Suppressor macrophage treated with lipopolysaccharide for 4 hours (primary cell): ENCODE measurements around the gene LPP.

Experiments
- DNase-seq: peaks from one replicate; pipeline ENCODE4 v3.0.0-alpha.2; 2020

Gene LPP

DNA sequence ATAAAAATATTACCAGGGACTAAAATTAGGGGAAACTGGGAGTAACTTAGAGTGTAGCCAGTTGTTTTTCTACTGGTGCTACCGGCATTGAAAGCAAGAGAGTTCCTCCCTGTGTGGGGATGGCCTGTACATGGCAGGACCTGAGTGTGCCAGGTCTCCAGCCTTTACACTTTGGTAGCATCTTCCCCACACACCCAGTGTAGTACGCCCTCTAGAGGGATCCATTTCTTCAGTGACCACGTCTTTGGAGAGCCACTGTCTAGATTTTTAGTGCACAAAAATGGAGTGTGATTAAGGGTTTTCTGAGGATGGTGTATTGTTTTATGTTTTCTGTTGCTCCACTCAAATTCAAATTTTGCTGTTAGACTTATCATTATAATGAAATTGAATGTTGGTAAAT lies 510.8 kb downstream of the LPP start:
- DNase-seq = no peak

DNA sequence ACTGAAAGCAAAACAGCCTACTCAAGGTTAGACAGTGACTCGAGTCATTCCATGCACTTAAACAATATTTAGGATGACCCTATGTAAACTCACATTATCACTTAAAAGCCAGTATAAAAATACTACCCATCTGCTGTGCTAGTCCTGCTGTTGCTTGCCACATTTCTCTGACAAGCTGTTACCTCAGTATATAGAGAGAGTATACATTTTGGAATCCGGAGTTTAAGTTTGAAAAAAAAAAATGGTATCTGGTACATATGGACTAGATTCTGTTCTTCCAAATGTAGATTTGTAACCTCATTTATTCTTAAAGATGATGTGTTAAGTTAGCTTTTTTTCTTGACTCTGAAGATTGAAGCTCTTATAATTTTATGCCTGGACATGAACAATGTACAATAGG lies 514.0 kb downstream of the LPP start:
- DNase-seq = no peak

DNA sequence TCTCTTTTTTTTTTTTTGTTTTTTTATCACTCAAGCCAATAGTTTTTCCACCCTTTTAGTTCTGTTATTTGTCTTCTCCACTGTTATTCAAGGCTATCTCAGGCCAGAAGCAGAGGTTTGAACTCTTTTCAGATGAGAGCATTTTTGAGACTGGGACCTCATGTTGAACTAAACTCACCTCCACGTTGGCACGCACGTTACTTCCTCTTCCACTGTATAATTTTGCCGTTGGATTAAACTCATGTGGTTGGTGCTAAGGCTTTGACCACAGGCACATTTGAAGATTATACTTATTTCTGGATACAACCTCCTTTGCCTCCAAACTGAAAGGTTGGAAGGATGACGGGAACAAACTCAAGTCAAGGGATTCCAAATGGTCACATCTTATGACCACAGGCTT lies 516.5 kb downstream of the LPP start:
- no peak for DNase-seq

DNA sequence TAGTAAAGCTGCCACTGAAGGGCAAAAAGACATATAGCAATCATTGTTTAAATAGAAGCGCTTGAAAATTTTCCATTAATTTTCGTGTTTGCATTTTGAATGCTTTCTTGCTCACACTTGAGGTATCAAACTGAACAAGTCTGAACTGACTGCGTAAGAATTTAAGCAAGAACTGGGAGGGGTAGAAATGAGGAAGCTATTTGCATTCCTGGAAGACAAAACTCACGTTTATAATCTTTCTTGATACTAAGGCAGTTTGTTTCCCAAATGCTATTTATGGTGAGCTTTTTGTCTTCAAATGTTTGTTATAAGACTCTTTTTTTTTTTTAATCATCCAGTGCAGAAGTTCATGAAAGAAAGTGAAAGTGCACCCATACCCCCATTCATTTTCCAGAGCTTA lies 518.0 kb downstream of the LPP start:
- peak; percentile 53 for DNase-seq

DNA sequence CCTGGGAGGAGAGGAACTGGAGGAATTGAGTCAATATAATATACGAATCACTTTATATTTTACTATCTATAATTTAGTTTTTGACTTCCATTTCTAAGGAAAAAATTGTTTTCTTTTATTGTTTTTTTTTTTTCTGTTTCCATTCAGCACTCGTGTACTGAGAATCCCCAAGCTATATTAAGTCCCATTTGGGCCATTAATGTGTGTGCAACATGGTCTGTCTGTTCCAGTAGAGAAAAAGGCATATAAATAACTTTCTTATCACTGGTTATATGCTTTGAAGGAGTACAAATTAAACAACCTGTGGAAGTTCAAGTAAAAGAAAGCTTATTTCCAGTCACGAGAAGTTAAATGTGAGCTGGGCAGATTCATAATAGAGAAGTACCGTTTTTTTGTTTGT lies 518.9 kb downstream of the LPP start:
- no peak for DNase-seq

DNA sequence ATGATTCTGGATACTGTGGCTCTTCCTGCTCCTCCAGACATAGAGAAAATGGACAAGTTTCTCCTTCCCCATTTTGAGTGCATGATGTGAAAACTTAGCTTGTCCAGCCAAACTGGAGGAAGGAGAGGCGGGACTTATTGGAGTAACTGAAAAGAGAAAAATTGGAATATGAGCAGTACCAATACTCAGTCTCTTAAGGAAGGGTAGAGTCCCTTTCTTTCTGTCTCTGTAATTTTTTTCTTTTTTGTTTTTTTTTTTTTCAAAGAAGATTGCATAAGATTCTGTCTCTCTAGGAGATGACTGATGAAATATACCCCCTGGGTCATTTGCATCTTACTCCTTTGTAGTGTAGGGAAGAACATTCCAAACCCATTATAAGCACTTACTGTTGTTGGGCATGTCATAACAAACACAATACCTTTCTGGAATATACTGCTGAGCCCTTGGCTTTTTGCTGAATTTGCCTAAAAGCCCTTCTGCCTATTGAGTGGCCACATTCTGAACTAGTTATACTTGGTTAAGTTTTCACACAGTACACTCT lies 519.8 kb downstream of the LPP start:
- DNase-seq = peak; percentile 71

DNA sequence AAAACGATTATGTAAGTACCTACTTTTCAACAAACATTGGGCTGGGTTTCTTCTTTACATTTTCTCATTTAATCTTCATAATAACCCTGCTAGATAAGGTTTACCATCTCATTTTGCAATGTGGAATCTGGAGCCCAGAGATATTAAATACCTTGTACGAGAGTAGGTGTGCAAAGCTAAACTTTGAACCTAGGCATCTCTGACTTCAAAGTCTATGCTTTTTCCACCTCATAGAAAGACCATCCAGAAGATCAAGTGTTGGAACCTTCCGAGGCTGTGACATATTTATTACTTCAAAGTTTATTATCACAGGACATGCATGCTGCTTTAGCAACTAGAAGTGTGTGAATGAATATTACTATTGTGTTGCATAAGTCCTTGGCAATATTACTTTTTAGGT lies 520.6 kb downstream of the LPP start:
- DNase-seq = no peak

DNA sequence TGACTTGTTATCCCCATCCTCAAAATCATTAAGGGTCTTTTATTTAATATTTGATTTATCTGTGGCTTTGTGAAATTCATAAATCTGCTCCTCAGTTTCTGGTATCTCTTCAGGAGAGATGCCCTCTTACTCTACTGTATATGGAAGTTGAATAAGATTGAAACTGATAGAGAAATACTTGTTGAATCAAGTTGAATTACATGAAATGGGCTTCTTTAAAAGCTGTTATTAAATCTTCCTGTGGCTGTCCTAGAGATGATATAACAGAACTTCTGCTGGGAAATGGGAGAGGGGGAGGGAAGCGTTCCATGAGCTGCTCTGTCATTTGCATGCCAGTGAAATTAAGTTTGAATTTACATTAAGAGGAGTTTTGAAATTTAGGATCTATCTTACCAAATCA lies 523.4 kb downstream of the LPP start:
- peak; percentile 75 for DNase-seq

DNA sequence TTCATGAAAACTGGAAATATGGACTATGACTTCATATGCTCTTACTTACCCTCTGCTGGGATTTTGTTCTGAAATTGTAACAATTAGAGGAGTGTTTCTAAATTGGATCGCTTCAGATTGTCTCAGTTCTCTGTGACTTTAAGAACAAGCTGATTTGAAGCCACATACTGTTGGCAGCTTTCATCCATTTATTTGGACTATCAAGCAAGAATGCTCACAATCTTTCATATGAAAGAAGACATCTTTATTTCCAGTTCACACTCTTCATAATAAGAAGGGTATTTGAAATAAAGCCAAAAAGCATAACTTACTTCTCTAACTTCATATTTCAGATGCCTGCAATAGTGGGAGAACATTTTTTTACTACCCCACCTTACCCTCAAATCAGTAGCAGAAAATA lies 526.2 kb downstream of the LPP start:
- no peak for DNase-seq

DNA sequence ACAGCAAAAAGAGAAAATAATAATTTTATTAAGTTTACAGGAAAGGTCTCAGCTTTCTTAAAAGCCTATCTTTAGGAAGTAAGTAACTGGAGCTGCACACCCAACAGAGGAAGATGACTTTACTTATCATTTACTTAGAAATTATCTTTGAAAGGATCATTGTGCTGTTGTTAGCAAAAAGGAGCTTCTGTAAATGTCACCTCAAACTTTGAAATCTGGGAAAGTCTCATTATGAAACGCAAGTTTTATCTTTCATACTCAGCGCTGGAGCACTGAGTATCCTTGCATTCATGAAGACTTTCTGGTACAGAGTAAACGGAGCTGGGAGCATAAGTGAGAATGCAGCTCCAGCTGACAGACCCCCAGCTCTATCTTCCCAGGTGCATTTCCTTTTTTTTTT lies 526.6 kb downstream of the LPP start:
- DNase-seq = no peak

DNA sequence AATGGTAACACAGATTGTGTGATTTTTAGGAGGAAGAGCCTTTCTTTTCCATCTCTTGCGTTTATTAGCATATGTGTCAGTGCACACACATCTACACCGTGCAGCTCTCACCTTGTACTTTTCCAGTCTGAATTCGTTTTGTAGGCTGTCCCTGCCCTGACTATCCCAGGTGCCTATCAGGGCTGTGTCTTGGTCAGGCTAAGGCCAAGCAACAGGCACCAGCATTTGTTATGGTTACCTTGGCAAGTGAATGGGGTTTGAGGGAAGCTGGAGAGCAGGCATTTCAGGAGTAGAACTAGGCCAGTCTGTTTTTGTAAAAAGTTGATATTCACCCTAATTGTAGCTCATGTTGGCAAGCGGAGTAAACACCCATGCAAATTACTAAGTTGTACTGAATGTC lies 528.4 kb downstream of the LPP start:
- no peak for DNase-seq

DNA sequence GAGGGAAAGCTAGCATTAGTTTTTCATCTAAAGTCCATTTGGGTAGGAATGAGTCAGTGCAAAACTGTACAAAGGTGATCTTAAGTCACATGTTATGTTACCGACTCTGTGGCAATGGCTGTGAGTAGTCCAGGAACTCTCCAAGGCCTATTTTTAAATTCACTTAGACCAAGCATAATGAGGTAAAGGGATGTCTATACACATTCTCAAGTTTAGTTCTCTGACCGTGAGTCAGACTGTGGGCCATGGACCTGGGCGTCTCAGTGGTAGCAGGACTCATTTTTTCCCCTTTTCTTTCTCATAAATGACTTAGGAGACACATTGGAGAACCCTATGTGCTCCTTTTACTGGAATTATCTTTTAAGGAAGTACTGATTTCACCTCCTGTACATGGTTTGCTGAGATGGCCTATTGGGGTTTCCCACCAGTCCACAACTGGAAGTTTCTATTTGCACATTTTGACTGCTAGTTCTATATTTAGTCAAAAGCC lies 529.1 kb downstream of the LPP start:
- DNase-seq = peak; percentile 96

DNA sequence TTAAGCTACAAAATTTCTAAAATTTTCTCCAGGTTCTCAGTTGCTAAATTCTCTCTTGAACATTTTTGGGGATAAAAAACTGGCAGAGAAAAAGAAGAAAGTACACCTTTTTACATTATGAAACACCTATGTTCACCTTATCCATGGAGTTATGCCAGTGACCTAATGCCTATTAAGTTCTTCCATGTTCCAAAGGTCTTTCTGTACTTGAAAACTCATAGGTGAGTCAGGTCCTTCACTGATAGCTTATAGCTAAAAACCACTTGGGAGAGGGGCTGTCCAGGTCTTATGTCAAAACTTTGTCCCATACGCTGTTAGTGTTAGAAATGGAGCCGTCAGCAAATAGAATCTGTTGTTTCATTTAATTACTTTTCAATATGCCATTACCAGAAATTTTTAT lies 530.3 kb downstream of the LPP start:
- no peak for DNase-seq

DNA sequence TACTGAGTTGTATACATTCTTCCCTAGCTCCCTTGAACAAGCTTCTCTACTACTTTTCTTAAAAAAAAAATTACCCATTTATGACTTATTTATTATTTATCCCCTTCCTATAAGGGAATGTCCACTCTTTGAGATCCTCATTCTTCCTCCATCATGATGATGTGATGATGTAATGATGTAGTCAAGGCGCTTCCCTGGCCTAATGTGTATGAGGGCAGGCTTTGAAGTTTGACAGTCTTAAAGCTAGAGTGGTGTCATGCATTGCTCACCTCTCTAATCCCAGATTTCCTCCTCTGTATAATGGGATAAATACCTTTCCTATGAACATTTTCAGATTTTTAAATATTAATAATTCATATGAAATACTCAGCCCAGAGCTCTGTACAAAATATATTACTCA lies 531.8 kb downstream of the LPP start:
- no peak for DNase-seq

DNA sequence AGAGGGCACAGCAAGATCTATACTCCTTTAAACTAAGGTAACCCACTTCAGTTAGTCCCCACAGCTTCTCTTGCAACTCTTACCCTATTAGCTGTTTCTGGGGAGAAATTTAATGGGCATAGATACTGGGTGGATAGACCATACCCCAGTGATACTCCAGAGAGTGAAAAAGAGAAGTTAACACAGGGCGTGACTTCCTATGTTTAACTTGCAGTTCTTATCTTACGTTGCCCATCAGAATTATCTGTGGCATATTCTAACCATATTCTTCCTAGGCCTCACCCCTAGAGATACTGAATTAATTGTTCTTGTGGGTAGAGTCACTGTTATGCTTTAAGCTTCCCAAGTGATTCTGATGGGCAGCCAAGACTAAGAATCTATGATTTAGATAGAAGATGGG lies 532.4 kb downstream of the LPP start:
- peak; percentile 60 for DNase-seq

DNA sequence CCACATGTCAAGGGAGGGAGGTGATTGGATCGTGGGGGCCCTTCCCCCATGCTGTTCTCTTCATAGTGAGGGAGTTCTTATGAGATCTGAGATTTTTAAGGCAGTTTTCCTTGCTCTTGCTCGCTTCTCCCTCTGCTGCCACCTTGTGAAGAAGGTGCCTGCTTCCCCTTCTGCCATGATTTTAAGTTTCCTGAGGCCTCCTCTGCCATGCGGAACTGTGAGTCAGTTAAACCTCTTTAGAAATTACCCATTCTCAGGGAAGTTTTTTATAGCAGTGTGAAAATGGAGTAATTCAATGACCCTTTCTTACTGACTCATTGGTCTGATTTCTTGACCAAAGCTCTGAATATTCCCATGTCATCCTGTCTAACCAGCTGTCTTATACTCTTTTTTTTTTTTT lies 533.4 kb downstream of the LPP start:
- DNase-seq = peak; percentile 93

DNA sequence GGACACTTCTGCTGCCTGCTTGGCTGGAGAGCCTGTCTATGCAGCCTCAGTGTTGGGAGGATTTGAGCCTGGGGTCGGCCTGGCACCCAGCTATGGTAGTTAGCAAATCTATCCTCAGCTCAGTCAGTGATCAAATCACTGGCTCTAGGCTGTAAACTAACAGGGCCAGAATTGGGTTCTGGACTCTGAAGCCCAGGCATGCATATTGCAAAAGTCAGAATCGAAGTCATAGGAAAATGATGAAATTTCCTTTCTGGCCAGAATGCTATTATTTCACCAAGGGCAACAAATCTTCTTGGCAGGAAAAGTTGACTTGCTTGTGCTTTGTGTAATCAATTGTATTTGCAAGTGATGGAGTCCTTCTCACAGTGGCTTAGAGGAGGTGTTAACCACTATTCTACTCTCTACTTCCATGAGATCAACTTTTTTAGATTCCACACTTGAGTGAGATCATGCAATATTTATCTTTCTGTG lies 535.2 kb downstream of the LPP start:
- peak; percentile 83 for DNase-seq

DNA sequence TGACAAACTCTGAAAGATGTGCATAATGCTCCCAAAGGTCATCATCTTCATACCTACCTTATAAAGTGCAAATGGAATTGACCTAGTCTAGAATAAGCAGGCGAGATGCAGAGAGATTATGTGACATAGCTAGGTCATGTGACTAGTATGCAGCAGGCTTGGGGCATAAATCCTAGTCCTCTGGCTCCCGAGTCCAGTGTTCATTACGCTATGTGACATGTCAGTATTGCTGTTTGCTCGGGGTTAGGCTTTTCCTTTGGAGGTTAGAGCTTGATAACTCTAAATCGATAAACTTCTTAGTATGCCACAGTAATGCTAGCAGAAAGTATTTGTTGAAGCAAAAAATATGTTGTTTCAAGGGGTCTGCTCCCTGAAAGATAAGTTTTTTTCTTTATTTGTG lies 536.1 kb downstream of the LPP start:
- DNase-seq = no peak

DNA sequence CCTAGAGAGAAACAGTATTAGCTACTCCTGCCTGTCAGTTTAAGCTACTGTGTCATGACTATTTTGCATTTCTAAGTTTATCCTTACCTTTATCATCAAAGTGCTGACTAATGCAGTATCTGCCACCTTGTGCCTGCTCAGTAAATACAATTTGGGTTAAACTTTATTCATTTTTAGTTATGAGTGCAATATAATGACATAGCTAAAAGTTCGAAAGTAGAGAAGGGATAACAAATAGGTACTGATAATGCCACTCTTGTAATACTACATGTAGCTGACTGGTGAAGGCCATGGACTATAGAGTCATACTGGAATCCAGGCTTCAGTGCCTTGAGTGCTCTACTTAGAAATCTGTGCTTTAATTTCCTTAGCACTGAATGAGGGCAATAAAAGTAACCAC lies 537.0 kb downstream of the LPP start:
- DNase-seq = no peak

DNA sequence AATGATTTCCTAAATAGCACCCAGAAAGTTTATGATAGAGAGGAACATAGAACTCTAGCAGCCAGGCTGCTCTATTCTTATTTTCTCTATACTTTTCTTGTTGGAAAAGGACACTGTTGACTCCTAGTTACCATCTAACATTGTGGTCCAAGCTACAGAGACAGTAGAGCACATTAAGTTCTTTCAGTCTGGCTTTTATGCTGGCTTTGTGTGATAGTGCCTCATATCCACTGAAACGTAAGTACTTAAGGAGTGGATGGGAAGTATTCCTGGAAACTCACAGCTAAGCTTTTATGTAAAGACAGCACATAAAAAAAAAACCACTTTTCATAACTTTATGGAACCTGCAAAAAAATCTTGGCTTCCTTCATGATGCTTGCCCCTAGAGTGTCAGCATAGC lies 537.7 kb downstream of the LPP start:
- no peak for DNase-seq

DNA sequence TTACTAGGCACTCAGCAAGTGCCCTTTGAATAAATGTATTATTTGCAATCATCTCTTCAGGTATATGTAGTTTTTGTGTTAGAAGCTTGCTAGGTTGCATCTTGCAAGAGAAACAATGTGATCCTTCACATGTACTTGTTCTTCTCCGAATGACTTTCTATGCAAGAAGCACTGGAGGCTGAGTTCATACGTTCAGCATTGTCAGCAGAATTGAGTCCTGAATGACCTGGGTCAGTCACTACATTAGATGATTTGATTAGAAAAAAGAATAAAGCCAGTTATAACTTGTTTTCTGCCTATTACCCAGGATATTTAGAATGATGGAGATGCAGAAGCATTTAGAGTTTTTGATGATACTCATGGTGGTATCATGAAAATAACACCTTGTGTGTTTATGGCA lies 538.7 kb downstream of the LPP start:
- no peak for DNase-seq

DNA sequence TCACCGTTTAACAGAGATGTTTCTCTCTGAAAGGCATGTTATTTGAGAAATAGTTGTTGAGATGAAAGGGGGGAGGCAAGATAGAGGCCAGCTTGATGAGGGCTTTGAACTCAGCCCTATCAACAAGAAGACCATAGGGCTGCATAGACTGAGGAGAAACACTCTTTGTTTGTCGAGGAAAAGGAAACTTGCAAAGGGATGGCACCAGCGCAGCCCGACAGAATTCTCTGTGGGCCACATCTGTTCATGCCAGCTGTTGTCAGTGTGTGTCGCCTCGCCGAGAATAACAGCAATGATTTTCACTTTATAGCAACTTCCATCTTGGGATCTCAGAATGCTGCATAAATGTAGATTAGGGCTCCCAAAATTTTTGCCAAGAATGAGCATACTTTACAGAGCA lies 539.5 kb downstream of the LPP start:
- no peak for DNase-seq

DNA sequence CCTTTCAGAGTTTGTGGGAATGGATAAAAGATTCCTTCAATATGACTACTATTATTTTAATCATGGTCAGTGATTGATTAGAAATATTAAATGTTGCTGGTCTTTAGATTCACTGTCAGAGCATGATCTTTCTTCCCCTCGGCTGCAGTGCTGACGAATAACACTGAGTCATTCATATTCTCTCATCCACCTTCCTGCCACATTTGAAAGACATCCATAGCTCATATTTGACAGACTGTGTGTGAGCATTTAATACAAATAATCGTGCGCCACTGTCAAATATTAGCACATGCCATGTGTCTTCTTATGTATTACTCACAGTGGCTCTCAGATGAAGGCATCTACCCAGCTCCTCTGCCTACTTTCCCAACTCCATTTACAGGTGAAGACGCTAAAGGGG lies 541.3 kb downstream of the LPP start:
- no peak for DNase-seq

DNA sequence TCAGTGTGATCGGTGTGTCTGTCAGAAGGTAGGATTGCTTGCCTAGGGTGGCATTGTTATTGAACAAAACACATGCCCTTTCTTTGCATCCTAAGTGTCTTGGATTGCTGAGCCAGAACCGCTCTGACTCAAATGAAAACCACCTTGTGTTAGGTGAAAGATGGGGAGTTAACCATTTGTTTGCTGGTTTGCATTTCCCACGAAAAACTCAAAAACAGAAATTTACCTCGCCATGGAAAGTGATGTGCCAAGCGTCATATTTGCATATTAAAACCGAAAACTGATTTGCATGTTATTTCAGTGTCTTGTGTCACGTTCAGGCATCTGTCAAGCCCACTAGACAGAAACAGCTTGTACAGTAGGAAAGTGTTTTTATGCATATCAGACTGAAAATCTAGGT lies 543.2 kb downstream of the LPP start:
- DNase-seq = no peak

DNA sequence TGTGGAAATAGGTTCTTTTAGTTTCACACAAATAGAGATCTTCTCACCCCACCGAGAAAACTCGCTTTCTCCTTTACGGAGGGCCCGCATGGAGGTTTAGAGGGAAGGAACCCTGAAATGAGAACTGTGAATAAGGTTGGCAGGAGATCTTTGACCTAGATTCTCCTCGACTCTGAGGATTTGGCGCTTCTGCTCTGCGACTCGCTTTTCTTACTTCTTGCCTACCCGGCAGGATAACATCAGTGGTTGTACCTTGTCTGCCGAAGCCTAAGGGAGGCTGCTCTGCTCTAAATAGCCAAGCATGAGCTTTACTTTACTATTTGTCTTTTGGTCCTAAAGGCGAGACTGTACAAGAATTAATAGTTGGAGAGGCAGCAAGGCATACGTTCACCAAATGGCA lies 544.5 kb downstream of the LPP start:
- DNase-seq = no peak

DNA sequence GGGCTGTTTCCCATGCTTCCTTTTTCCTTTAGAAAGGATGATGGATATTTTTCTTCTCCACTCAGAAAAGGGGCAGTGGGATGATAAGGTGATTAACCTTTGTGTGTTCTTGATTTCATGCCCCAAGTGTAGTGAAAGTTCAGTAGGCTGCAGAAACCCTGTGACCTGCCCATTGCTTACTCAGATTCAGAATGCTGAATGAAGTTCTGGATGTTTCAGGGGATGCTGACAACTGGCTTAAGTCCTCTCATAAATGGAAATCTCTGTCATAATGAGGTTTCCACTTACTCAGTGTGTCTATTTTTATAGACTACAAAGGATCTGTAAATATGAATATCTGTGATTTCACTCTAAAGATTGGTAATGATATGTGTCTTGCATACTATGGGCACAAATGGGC lies 546.5 kb downstream of the LPP start:
- peak; percentile 26 for DNase-seq
